Measurements from ENCODE around the gene DKK1.
"Not testable (repeated sequence)": the region's sequence is repeated elsewhere in the genome, so short reads cannot be mapped to it uniquely, and the experiment has no call there.

The DKK1 gene

GRCh38 chr10:52351914-52352330 lies 37.8 kb downstream of the DKK1 start:
- H3K4me1 ChIP-seq (ENCODE audit: control insufficient read depth, insufficient read depth, low read length): no peaks in the 10 kb centered on the region
- no peak overlapping the region for H3K27ac ChIP-seq (ENCODE audit: low read depth, low read length)
- H3K9ac ChIP-seq (ENCODE audit: low read length): no peak overlapping the region
- H3K27me3 ChIP-seq (ENCODE audit: control insufficient read depth, insufficient read depth, low read length): no peaks in the 10 kb centered on the region
- no peak overlapping the region for H3K4me3 ChIP-seq (ENCODE audit: low read length)
- H3K36me3 ChIP-seq (ENCODE audit: control insufficient read depth, insufficient read depth, low read length): no peaks in the 10 kb centered on the region

GRCh38 chr10:52353205-52353604 lies 39.1 kb downstream of the DKK1 start:
- H3K9ac ChIP-seq (ENCODE audit: low read length): no peak overlapping the region

GRCh38 chr10:52353960-52354394 lies 39.9 kb downstream of the DKK1 start:
- Histone ChIP-seq H3K4me1 (ENCODE audit: control insufficient read depth, insufficient read depth, low read length) (no peaks in the 10 kb centered on the region), H3K27me3 (ENCODE audit: control insufficient read depth, insufficient read depth, low read length) (no peaks in the 10 kb centered on the region), H3K4me3 (ENCODE audit: low read length) (no peak overlapping the region), H3K27ac (ENCODE audit: low read depth, low read length) (no peak overlapping the region), H3K36me3 (ENCODE audit: control insufficient read depth, insufficient read depth, low read length) (no peaks in the 10 kb centered on the region), H3K9ac (ENCODE audit: low read length) (no peak overlapping the region)

More at GRCh38 chr10:52353205-52353604, 39.1 kb downstream of the DKK1 start:
- Histone ChIP-seq H3K4me1 (ENCODE audit: control insufficient read depth, insufficient read depth, low read length) (no peaks in the 10 kb centered on the region), H3K4me3 (ENCODE audit: low read length) (no peak overlapping the region), H3K36me3 (ENCODE audit: control insufficient read depth, insufficient read depth, low read length) (no peaks in the 10 kb centered on the region), H3K27ac (ENCODE audit: low read depth, low read length) (no peak overlapping the region), H3K27me3 (ENCODE audit: control insufficient read depth, insufficient read depth, low read length) (no peaks in the 10 kb centered on the region)

- Histone ChIP-seq H3K9ac (ENCODE audit: low read length) (no peak overlapping the region), H3K27me3 (ENCODE audit: control insufficient read depth, insufficient read depth, low read length) (no peaks in the 10 kb centered on the region), H3K4me3 (ENCODE audit: low read length) (no peak overlapping the region), H3K27ac (ENCODE audit: low read depth, low read length) (no peak overlapping the region), H3K4me1 (ENCODE audit: control insufficient read depth, insufficient read depth, low read length) (no peaks in the 10 kb centered on the region), H3K36me3 (ENCODE audit: control insufficient read depth, insufficient read depth, low read length) (no peaks in the 10 kb centered on the region)
Observed at GRCh38 chr10:52357971-52358370, 43.9 kb downstream of the DKK1 start.

GRCh38 chr10:52359441-52359840 lies 45.4 kb downstream of the DKK1 start:
- no peak overlapping the region for H3K27ac ChIP-seq (ENCODE audit: low read depth, low read length)
- H3K4me1 ChIP-seq (ENCODE audit: control insufficient read depth, insufficient read depth, low read length): no peaks in the 10 kb centered on the region
- H3K9ac ChIP-seq (ENCODE audit: low read length): no peak overlapping the region
- no peaks in the 10 kb centered on the region for H3K27me3 ChIP-seq (ENCODE audit: control insufficient read depth, insufficient read depth, low read length)
- H3K4me3 ChIP-seq (ENCODE audit: low read length): no peak overlapping the region
- no peaks in the 10 kb centered on the region for H3K36me3 ChIP-seq (ENCODE audit: control insufficient read depth, insufficient read depth, low read length)

- H3K4me3 ChIP-seq (ENCODE audit: low read length); H3K9ac ChIP-seq (ENCODE audit: low read length); H3K36me3 ChIP-seq (ENCODE audit: control insufficient read depth, insufficient read depth, low read length); H3K4me1 ChIP-seq (ENCODE audit: control insufficient read depth, insufficient read depth, low read length); H3K27ac ChIP-seq (ENCODE audit: low read depth, low read length); H3K27me3 ChIP-seq (ENCODE audit: control insufficient read depth, insufficient read depth, low read length): not testable (repeated sequence)
Observed at GRCh38 chr10:52365547-52366432, 51.7 kb downstream of the DKK1 start.
